GM12878 (cell line): ENCODE measurements around the gene DENND1A. TPM values are rescaled to one million over a fixed set of nuclear protein-coding genes. Genes with fewer than 3 reads are reported as not detected.

Source experiments
- ATAC-seq: fragments of 200-7000 bp; cut with Tn5 transposase; 3 replicates; pipeline ENCODE4 v1.9.1; 2020; ENCODE audit warnings: mild to moderate bottlenecking, moderate library complexity
- BruUV-seq: library from RNA; stranded (reverse); fragments of 400-500 nt; replicated peaks from 2 replicates; lab custom pipeline; 2021; lab: Mats Ljungman, UMichigan
- CTCF ChIA-PET: fragments of 300-600 bp; sonication (Branson Sonifier 250); formaldehyde crosslinking; extraction: SDS; loops from one replicate; lab custom pipeline; 2021; ENCODE audit warnings: inconsistent platforms; lab: Yijun Ruan, JAX
- POLR2A ChIA-PET: fragments of 350-600 bp; formaldehyde crosslinking; extraction: SDS; loops from one replicate; lab custom pipeline; 2021; ENCODE audit warnings: inconsistent platforms; lab: Charles Lee
- RAD21 ChIA-PET: fragments of 300-600 bp; sonication (Branson Sonifier 250); formaldehyde crosslinking; loops from one replicate; lab custom pipeline; 2023; ENCODE audit warnings: antibody characterized with exemption; ENCODE audit not compliant: unreplicated experiment; lab: Charles Lee
- SMC1A ChIA-PET: fragments of 300-600 bp; sonication (Branson Sonifier 250); formaldehyde crosslinking; loops from one replicate; lab custom pipeline; 2023; ENCODE audit not compliant: unreplicated experiment, uncharacterized antibody; lab: Charles Lee
- DNase-seq: peaks from one replicate; pipeline ENCODE4 v3.0.0-alpha.2; 2011; ENCODE audit warnings: low read depth, low spot score
- FAIRE-seq: peaks from 3 replicates; lab custom pipeline; 2011; peaks lifted over from hg19 to GRCh38; lab: Jason Lieb, UNC
- H2AFZ ChIP-seq: 2 replicates; pipeline ENCODE4 v1.6.0; 2011; ENCODE audit warnings: low read depth, low read length, control low read depth; ENCODE audit not compliant: control insufficient read depth
- H3K27ac ChIP-seq: 2 replicates; pipeline ENCODE4 v1.5.1; 2011; ENCODE audit warnings: control low read depth; ENCODE audit not compliant: control insufficient read depth, insufficient read depth
- H3K27me3 ChIP-seq, 2 experiments: replicated peaks in 1 of 2; 2 replicates each; pipeline versions ENCODE4 v1.6.0 to v1.6.1; 2011; ENCODE audit warnings: low read length in 1 of 2; ENCODE audit not compliant: control insufficient read depth in 2 of 2, insufficient read depth in 2 of 2
- H3K36me3 ChIP-seq, 2 experiments: 2 replicates each; pipeline ENCODE4 v1.5.1; 2011; ENCODE audit warnings: low read length in 1 of 2; ENCODE audit not compliant: control insufficient read depth in 2 of 2, insufficient read depth in 2 of 2
- H3K4me1 ChIP-seq: 2 replicates; pipeline ENCODE4 v1.6.1; 2011; ENCODE audit warnings: mild to moderate bottlenecking, low read length, moderate library complexity, mixed read lengths; ENCODE audit not compliant: control insufficient read depth, insufficient read depth
- H3K4me2 ChIP-seq: 2 replicates; pipeline ENCODE4 v1.6.0; 2011; ENCODE audit warnings: control low read depth; ENCODE audit not compliant: control insufficient read depth, insufficient read depth
- H3K4me3 ChIP-seq: fragments of 200-600 bp; sonication (generic); 2 replicates; pipeline ENCODE4 v1.5.1; 2016
- H3K79me2 ChIP-seq: 2 replicates; pipeline ENCODE4 v1.6.0; 2011; ENCODE audit warnings: low read length; ENCODE audit not compliant: control insufficient read depth, insufficient read depth
- H3K9ac ChIP-seq: 2 replicates; pipeline ENCODE4 v1.8.0; 2011; ENCODE audit warnings: low read length, control low read depth, mixed read lengths; ENCODE audit not compliant: control insufficient read depth, insufficient read depth
- H3K9me3 ChIP-seq: replicated peaks from 3 replicates; pipeline ENCODE4 v1.5.1; 2011; ENCODE audit warnings: mild to moderate bottlenecking, low read length; ENCODE audit not compliant: control insufficient read depth, insufficient read depth
- H4K20me1 ChIP-seq: 2 replicates; pipeline ENCODE4 v1.6.0; 2011; ENCODE audit not compliant: control insufficient read depth, insufficient read depth
- CBX3 ChIP-seq: fragments of 200-600 bp; sonication (generic); IDR thresholded peaks from 2 replicates; pipeline ENCODE4 v1.6.1; 2016; ENCODE audit warnings: low read depth, borderline replicate concordance
- CHD4 ChIP-seq: fragments of 200-600 bp; sonication (generic); IDR thresholded peaks from 2 replicates; pipeline ENCODE4 v1.6.1; 2016; ENCODE audit warnings: mild to moderate bottlenecking
- CREM ChIP-seq: IDR thresholded peaks from 2 replicates; pipeline ENCODE4 v1.6.1; 2014; ENCODE audit warnings: antibody characterized with exemption, low read depth
- CUX1 ChIP-seq: IDR thresholded peaks from 2 replicates; pipeline ENCODE4 v1.6.1; 2012; ENCODE audit warnings: improper control_type of control experiment, low read depth, low read length; ENCODE audit not compliant: insufficient replicate concordance
- EGR1 ChIP-seq, 2 experiments: IDR thresholded peaks; 1 replicate in 1 of 2; 2 replicates in 1 of 2; pipeline ENCODE4 v1.6.1; 2011 to 2012; ENCODE audit warnings: low read depth in 2 of 2, low read length in 2 of 2, borderline replicate concordance in 1 of 2, mild to moderate bottlenecking in 1 of 2, moderate library complexity in 1 of 2
- FOXM1 ChIP-seq: IDR thresholded peaks from 2 replicates; pipeline ENCODE4 v1.6.1; 2012; ENCODE audit warnings: low read depth, mild to moderate bottlenecking, inconsistent platforms, low read length, moderate library complexity
- GATAD2B ChIP-seq: fragments of 450-650 bp; conservative IDR thresholded peaks from 2 replicates; pipeline ENCODE4 v1.6.1; 2017; ENCODE audit warnings: low read depth, mild to moderate bottlenecking, moderate library complexity
- HDAC6 ChIP-seq: fragments of 200-600 bp; sonication (generic); IDR thresholded peaks from one replicate; pipeline ENCODE4 v1.8.0; 2017; ENCODE audit warnings: antibody characterized with exemption; ENCODE audit not compliant: unreplicated experiment
- HDGF ChIP-seq: fragments of 450-650 bp; IDR thresholded peaks from 2 replicates; pipeline ENCODE4 v1.6.1; 2016; ENCODE audit warnings: antibody characterized with exemption
- IKZF1 ChIP-seq: fragments of 450-650 bp; conservative IDR thresholded peaks from 2 replicates; pipeline ENCODE4 v1.6.1; 2017; ENCODE audit warnings: antibody characterized with exemption, mild to moderate bottlenecking
- IRF3 ChIP-seq: fragments of 450-650 bp; IDR thresholded peaks from 2 replicates; pipeline ENCODE4 v1.6.1; 2014; ENCODE audit warnings: mild to moderate bottlenecking
- NFYA ChIP-seq: IDR thresholded peaks from 2 replicates; pipeline ENCODE4 v1.6.1; 2011; ENCODE audit warnings: low read depth, mild to moderate bottlenecking, low read length, improper control_type of control experiment, borderline replicate concordance
- NRF1 ChIP-seq: conservative IDR thresholded peaks from 2 replicates; pipeline ENCODE4 v1.6.1; 2011; ENCODE audit warnings: mild to moderate bottlenecking, low read depth, low read length, improper control_type of control experiment
- RAD21 ChIP-seq: IDR thresholded peaks from 2 replicates; pipeline ENCODE4 v1.6.1; 2011; ENCODE audit warnings: mild to moderate bottlenecking, low read depth, low read length, moderate library complexity; ENCODE audit not compliant: insufficient read depth
- RBBP5 ChIP-seq: fragments of 200-600 bp; sonication (generic); conservative IDR thresholded peaks from 2 replicates; pipeline ENCODE4 v1.6.1; 2016
- SIN3A ChIP-seq: IDR thresholded peaks from 2 replicates; pipeline ENCODE4 v1.6.1; 2012; ENCODE audit warnings: low read depth, low read length, improper control_type of control experiment
- SMAD1 ChIP-seq: fragments of 450-650 bp; IDR thresholded peaks from 2 replicates; pipeline ENCODE4 v1.6.1; 2018; ENCODE audit warnings: mild to moderate bottlenecking, low read depth; ENCODE audit not compliant: partially characterized antibody
- SMAD5 ChIP-seq: IDR thresholded peaks from 2 replicates; pipeline ENCODE4 v1.6.1; 2016; ENCODE audit warnings: antibody characterized with exemption, low read depth
- SREBF1 ChIP-seq: IDR thresholded peaks from 2 replicates; pipeline ENCODE4 v1.6.1; 2012; ENCODE audit warnings: mild to moderate bottlenecking, low read length
- STAT3 ChIP-seq: IDR thresholded peaks from 2 replicates; pipeline ENCODE4 v1.6.1; 2011; ENCODE audit warnings: low read depth, low read length, improper control_type of control experiment
- TAF1 ChIP-seq: IDR thresholded peaks from 2 replicates; pipeline ENCODE4 v1.6.1; 2011; ENCODE audit warnings: mild to moderate bottlenecking, low read depth, low read length, borderline replicate concordance
- ZZZ3 ChIP-seq: IDR thresholded peaks from 2 replicates; pipeline ENCODE4 v1.6.1; 2011; ENCODE audit warnings: low read depth; ENCODE audit not compliant: control insufficient read depth, insufficient read length
- whole genome bisulfite sequencing: methylation state at CpG from one replicate; pipeline ENCODE4 v1.1.6; 2016; ENCODE audit warnings: low lambda C conversion rate; ENCODE audit not compliant: insufficient replicate concordance, insufficient coverage; ENCODE audit errors: missing lambda C conversion rate; 5-methylcytosine and 5-hydroxymethylcytosine counted together
- in situ Hi-C: fragments of 300-500 bp; cut with MboI; formaldehyde crosslinking; loops from 9 replicates; pipeline ENCODE4 v1.14.3; 2018; ENCODE audit warnings: mixed read lengths
- intact Hi-C: fragments of 100-400 bp; cut with micrococcal nuclease; formaldehyde crosslinking; loops from one replicate; pipeline ENCODE4 v1.14.2; 2022; ENCODE audit not compliant: unreplicated experiment
- polyA plus RNA-seq, 11 experiments: library from polyadenylated mRNA; depleted of rRNA in 4 of 11; unstranded in 6 of 11; stranded (reverse) in 5 of 11; fragments of >200 nt; fragmentation: Nextera tagmentation in 4 of 11; fragmentation: Illumina TruSeq in 1 of 11; extraction: Ambion mirVana in 4 of 11; extraction: Trizol in 1 of 11; gene quantifications; 1 replicate in 1 of 11; 2 replicates in 10 of 11; pipeline versions ENCODE4 v1.2.1 to v1.2.3, GENCODE V29; 2011 to 2016; ENCODE audit warnings: inconsistent platforms in 2 of 11, missing spikeins in 2 of 11, low read depth in 1 of 11
- total RNA-seq, 4 experiments: library from RNA; depleted of rRNA in 3 of 4; stranded (reverse); fragments of >200 nt in 3 of 4; fragmentation: Illumina TruSeq in 1 of 4; extraction: Trizol in 1 of 4; gene quantifications; 2 replicates each; pipeline versions ENCODE4 v1.2.1 to v1.2.3, GENCODE V29; 2013 to 2021

Gene DENND1A
- total and polyA plus RNA-seq, 10 of the 15 experiments (the other 5 are each of a cell fraction or from before 2014, with no cell fraction given) = 14.1 to 48.6 (median 35.2) TPM

GRCh38 chr9:123460091-123460490 lies 469.8 kb downstream of the DENND1A start (continued):
- no peak for TF ChIP-seq SIN3A
- no peak for TF ChIP-seq HDAC6
- no peak for TF ChIP-seq FOXM1
- TF ChIP-seq HDGF = no peak
- TF ChIP-seq GATAD2B = no peak
- TF ChIP-seq RBBP5 = no peak
- no peak for TF ChIP-seq SMAD5
- TF ChIP-seq NRF1 = no peak
- TF ChIP-seq ZZZ3 = no peak
- TF ChIP-seq NFYA = no peak
- TF ChIP-seq CREM = no peak
- no peak for TF ChIP-seq CHD4
- no peak for TF ChIP-seq CBX3
- TF ChIP-seq IRF3 = no peak
- no peak for TF ChIP-seq IKZF1

GRCh38 chr9:123457583-123457982 lies 472.3 kb downstream of the DENND1A start:
- in situ Hi-C loops (no loop called here), intact Hi-C loops (no loop called here)
- no peak overlapping the region for H3K27ac ChIP-seq
- H3K9me3 ChIP-seq = no peaks in the 10 kb centered on the region
- H3K27me3 ChIP-seq = no peaks in the 10 kb centered on the region
- no peak for FAIRE-seq
- WGBS = 86% methylated on average over 9 of the region's 9 CpGs
- no peak overlapping the region for H3K9ac ChIP-seq
- no peak overlapping the region for H2AFZ ChIP-seq
- BruUV-seq = no TSS peak
- POLR2A ChIA-PET = no interaction called here
- no peak for ATAC-seq
- DNase-seq = no peak
- no peaks in the 10 kb centered on the region for H3K79me2 ChIP-seq
- CTCF ChIA-PET = no interaction called here
- SMC1A ChIA-PET = no interaction called here
- H3K4me3 ChIP-seq = no peak overlapping the region
- RAD21 ChIA-PET = no interaction called here
- H4K20me1 ChIP-seq = no peaks in the 10 kb centered on the region
- H3K36me3 ChIP-seq = peaks cover 0 to 7% of the 10 kb centered on the region in 2 experiments; a peak in 3 of 4 replicates
- H3K4me1 ChIP-seq = no peaks in the 10 kb centered on the region
- H3K4me2 ChIP-seq = no peak overlapping the region
- TF ChIP-seq RAD21 = no peak
- no peak for TF ChIP-seq SMAD1
- TF ChIP-seq TAF1 = no peak
- no peak for TF ChIP-seq EGR1 (IDR thresholded peaks at IDR 0.05; ENCODE audit: borderline replicate concordance in 1 of 2, low read depth in 2 of 2, low read length in 2 of 2)
- no peak for TF ChIP-seq SREBF1
- TF ChIP-seq CREM = no peak
- no peak for TF ChIP-seq CUX1
- TF ChIP-seq STAT3 = no peak
